NCI-H226 (cell line): Measurements from ENCODE around the gene PDE8A.
A peak's percentile ranks its signal among the peaks of the same experiment; 100 is the strongest.
"Not testable (repeated sequence)": the region's sequence is repeated elsewhere in the genome, so short reads cannot be mapped to it uniquely, and the experiment has no call there.

ENCODE experiments used
- DNase-seq: peaks from one replicate; pipeline ENCODE4 v3.0.0-alpha.2; 2015

PDE8A gene

GRCh38 chr15:85011724-85012123, 30.1 kb downstream of the PDE8A start:
- DNase-seq, result not testable (repeated sequence)

DNA sequence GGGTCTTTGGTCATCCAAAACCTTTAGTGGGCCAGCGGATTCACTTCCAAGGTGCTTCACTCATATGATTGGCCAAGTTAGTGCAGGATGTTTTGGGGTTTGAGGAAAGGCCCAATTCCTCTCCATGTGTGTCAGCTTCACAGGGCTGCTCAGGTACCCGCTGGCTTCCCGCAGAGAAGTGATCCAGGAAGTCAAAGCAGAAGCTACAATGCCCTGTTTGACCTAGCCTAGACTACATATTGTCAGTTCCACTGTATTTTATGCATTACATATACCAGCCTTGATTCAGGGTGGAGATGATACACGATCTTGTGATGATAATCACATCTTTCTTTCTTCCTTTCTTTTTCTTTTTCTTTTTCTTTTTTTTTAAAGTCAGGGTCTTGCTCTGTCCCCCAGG, 32.1 kb downstream of the PDE8A start:
- no peak for DNase-seq

DNA sequence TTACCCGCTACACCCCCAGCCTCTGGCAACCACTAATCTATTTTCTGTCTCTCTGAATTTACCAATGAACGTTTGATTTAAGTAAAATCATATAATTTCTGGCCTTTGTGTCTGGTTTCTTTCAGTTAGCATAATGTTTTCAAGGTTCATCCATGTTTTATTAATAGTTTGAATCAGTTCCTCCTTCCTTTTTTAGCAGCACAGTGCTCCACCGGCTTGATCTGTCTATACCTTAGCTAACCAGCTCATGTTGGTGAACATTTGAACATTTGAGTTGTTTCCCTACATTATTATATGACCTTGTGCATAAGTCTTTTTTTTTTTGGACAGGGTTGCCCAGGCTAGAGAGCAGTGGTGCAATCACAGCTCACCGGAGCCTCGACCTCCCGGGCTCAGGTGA, 33.3 kb downstream of the PDE8A start:
- no peak for DNase-seq

DNA sequence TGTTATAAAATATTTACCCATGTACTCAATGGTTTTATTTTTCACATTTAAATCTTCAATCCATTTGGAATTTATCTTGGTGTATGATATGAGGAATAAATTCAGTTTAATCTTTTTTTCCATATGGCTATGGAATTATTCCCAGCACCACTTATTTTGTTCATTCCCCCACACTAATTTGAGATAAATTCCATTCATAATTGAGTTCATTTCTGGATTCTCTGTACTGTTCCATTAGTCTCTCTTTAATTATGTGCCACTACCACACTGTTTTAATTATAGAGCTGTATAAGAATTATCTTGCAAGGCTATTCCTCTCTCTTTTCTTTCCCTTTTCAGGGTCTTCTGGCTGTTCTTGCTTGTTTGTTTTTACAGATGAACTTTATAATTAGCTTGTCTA, 34.6 kb downstream of the PDE8A start:
- DNase-seq, result no peak

DNA sequence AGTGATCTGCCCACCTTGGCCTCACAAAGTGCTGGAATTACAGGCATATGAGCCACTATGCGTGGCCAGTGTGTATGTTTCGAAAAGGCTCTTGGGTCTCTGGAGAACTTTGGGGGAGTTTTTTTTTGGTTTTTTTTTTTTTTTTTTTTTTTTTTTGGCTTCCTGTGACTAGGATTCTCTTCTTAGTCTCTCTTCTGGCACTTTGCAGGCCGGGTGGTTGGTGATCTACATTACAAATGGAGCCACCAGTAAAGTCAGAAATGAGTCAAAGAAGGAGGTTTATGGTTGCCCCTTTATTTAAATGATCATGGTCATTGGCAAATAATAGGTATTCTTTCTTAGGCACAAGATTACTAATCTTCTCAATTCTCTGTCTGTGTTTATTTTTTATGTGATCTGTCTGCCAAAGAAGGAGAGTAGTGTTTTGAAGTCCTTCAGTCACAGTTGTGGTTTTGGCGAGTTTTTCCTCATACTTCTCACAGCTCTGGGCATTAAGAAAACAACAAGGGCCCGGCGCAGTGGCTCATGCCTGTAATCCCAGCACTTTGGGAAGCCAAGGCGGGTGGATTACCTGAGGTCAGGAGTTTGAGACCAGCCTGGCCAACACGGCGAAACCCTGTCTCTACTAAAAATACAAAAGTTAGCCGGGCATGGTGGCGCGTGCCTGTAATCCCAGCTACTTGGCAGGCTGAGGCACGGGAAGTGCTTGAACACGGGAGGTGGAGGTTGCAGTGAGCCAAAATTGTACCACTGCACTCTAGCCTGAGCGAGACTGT, 38.3 kb downstream of the PDE8A start:
- DNase-seq, result no peak

- no peak for DNase-seq
Observed at GRCh38 chr15:85021409-85021808, 39.8 kb downstream of the PDE8A start.

DNA sequence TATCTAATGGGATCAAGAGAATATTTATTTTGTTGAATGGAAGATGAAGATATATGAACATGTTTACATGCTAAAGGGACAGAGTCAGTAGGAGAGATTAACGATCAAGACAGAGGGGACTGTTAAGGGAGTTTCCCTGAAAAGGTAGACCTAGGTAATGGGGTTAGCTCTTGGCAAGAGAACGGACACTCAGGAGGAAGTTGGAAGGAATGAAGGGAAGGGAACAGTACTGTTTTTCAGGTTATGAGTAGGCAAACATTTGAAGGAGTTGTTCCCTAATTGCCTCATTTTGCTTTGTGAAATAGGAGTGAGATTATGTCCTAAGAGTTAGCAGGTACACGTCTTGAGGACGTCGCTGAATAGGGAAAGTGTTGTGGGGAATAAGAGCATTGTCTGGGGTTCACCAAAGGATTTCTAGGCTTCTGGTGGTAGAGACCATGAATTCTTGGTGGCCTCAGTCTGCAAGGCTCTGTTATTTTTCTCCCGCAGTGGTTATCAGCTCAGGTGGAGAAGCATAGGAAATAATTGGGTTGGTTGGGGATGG, 41.3 kb downstream of the PDE8A start:
- no peak for DNase-seq

DNA sequence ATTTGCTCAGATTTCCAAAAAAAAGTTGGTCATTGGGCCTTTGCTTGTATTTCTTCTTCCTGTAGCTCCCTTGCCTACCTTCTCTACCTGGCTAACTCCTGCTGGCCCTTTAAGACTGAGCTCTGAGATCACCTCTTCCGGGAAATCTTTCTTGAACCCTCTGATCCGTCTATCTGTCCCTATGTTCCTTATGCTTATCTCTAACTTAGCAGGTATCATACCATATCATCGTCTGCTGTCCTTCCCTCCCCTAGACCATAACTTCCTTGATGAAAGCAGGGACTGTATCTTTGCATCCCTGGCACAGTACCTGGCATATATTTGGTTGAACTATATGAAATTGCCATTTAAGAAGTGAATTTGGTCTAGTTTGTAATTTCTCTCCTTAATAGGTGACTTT, 42.3 kb downstream of the PDE8A start:
- DNase-seq, result no peak

DNA sequence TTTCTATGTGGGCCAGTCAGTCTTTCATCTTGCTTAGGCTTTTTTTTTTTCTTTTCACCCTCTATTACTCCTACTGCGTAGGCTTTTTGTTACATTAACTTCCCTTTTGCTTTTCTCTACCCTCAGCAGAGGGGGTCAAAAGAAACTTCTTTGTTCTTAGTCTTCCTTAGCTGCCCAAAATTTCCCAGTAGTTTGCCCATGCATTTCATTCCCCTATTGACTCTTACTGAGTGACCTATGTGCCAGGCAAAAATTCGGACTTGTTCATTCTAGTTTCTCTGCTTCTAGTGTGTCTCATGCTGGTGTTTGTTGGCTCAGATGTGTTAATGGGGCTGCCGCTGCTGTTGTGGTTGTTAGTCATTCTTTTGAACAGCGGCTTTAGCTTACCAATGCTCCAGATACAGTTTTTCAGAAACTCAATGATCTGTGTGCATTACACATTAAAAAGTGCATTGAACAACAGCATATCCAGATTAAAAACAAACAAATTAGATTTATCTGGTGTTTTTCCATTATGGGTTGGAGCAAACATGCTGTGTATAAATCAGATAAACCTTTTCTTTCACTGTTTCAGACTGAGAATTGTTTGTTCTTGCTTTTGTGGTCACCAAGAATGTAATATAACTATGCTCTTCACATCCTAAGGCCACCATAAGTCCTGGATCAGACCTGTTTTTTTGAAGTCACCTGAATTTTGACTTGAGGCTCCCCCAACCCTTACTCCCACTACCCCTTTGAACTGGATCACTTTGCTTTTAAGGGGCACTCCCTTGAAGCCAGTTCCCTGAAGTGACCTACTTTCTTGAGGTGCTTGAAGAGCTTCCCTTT, 43.1 kb downstream of the PDE8A start:
- no peak for DNase-seq

DNA sequence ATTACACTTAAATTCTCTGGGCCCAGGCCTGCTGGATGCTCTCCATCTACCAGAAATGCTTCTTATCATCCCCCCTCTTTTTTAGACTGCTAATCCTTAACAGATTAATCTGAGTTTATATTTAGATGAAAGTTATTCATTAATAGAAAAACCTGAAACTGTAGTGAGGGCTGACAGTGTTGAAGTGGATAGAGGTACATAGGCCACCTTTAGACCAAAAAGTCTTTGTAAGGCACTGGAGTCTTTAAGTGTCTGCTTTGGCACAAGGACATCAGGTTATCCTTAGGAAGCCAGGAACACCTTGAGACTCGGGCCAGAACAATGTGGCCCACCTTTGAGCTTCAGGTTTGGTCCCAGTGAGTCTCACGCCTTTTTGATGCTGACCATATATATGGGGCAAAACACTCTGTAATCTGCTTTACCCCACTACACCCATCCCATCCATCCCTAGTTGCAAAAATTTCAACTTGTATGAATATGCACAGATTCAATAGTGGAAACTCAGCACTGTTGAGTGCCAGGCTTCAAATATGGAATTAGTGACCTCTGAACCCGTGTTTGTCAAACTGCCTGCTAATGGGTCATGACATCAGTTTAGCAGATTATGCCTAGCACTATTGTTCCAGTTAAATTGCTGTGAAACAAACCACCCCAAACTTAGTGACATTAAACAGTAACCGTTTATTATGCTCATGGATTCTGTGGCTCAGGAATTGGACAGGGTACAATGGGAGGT, 44.0 kb downstream of the PDE8A start:
- no peak for DNase-seq

GRCh38 chr15:85026304-85027032, 44.8 kb downstream of the PDE8A start:
- no peak for DNase-seq

DNA sequence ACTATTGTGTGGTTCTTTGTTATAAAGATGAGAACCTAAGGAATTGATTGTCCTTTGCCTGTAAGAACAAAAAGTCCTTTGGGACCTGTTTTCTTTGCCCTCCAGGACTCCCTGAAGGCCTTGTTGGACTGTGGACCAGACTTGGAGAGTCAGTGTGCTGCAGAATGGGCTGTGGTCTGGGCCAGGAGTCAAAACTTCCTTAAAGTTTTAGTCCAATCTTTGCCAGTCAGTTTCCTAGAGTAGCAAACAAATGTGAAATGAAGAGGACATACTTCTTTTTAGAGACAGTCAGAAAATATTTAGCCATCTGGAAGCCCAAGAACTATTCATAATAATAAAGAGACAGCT, 45.4 kb downstream of the PDE8A start:
- DNase-seq, result no peak

DNA sequence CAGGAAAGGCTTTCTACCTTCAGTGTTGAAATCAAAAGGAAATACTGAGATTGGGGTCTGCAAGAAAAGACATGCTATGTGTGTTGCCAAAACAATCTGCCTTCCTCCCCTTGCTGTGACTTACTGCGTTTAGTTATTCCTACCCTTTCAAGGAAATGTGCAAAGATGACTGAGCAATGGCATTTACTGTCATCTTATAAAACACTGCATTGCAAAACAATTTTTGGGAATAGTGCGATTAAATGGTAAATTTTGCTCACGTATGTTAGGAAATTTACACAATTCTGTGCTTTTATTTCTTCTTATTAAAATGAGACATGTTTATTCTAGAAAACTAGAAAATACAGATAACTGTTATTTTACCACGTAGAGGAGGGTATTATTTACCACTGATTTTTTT, 45.8 kb downstream of the PDE8A start:
- DNase-seq, result no peak

- no peak for DNase-seq
Observed at GRCh38 chr15:85028416-85028815, 46.8 kb downstream of the PDE8A start.

- DNase-seq, result no peak
Observed at GRCh38 chr15:85029221-85029620, 47.6 kb downstream of the PDE8A start.

DNA sequence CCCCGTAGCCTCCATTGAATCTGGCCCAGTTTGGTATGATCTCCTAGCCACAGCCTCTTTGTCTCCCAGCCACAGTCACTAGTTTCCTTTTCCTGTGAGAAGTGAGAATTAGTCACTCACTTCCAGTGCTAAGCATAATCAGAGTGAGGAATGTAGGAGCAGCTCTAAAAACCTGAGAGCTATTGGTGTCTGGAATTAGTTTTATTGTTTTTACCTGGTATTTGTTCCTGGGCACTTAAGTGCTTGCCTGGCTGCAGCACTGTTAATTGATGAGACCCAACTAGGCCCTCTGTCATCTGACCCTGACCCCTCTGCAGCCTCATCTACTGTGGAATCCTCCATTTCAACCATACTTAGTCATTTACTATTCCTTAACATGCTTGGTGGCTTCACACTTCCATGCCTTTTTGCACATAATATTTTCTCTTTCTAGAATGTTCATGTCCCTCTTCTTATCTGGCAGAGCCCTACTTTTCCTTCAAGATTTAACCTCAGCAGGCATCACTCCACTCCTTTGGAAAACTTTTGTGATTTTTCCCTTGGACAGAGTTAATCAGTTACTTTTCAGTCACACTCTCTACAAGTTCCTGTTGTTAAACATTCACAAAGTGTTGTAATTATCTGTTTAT, 48.8 kb downstream of the PDE8A start:
- peak; percentile 65 for DNase-seq

DNA sequence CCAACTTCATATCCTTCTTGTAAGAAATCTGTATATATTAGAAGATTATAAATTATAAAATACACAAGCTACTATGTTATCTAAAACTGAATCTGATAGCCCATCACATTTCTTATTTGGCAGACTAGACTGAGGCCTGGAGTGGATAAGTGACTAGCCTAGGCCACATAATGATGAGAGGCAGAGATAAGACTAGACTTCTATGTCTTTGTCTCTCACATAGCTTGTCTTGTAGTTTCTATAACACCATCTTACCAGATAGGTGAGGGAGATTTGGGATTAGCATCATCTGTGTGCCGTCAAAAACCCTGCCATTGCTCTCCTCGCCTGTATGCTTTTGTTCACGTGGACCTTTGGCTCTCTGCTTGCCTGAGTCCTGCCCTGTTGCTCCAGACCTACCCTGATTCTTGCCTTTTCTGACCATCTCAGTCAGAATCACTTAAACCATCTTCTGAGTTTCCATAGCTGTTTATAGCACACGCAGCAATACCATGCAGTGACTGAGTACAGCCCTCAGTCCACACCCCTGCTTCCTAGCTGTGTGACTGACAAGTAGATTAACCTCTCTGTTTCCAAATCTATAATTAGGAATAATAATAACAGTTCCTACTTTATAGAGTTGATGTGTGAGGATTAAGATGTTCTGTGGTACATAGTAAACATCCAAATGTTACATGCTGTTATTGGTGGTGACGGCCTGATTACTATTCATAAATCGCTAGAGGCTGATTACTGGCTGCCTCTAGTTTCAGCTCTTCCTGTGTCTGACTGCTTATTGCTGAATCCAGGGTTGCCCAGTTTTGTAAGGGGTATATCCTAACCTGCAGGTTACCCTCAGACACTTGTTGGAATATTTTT, 49.7 kb downstream of the PDE8A start:
- DNase-seq, result no peak

DNA sequence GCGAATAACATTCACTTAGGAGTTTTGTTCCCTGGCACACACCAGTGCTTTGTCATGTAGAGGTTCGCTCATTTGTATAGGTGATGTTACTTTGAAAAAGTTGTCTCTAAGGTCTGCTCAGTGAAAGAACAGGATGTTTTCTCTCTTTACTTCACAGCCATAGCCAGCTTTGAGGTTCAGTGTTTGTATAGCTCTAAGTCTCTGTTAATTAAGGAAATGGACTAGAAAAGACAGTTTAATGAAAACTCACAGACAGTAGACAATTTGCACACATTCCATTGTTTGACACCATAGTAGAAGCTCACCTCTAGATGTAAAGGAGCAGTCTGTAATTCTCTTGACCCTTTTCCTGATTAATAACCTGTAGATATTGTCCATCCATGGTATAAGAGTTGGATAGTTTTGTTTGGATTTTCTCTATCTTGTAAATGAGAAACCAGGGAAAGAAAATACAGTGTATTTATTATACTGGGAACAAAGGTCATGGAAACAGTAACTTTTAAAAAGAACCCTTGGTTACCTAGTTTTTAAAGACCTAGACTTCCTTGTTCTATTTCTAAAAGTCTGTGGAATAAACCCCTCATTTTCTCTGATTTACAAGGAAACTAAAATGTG, 50.4 kb downstream of the PDE8A start:
- no peak for DNase-seq

GRCh38 chr15:85033148-85033547, 51.5 kb downstream of the PDE8A start:
- DNase-seq, result no peak

DNA sequence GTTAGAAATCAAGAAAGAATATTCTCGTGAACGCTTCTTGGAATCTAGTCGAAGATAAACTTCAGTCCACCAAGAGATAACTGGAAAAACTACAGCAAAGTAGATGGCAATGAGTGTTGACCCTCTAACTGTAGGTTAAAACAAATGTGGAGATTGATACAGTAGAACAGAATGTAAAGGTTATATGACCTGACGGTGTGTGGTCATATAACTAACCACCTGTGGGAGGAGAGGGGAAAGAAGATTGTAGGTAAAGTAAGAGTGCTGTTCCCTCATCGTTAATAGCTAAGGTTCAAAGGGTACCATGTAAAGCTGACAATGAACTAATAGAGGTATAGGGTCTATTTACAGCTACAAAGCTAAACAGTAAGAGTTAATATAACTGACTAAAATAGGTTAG, 52.6 kb downstream of the PDE8A start:
- DNase-seq, result no peak

DNA sequence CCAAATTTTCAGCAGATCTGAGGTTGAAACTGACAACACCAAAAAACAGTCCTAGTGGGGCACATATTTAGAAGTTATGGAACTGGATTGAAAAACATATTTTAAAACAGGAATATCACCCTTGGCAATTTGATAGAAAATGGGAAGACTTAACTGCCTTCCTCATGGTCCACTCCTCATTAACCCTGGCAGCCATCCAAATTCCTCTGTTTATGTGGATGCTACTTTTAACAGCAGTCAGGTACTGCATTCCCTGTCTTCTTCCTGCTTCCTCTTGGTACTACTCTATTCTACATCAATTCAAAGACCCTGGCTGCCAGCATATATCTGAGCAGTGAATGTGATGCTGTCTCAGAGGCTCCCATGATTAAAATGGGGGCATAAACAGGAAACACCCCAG, 54.3 kb downstream of the PDE8A start:
- no peak for DNase-seq
